ENCODE data around the gene UTP3.
"Not testable (repeated sequence)": the region's sequence is repeated elsewhere in the genome, so short reads cannot be mapped to it uniquely, and the experiment has no call there.

The UTP3 gene

DNA sequence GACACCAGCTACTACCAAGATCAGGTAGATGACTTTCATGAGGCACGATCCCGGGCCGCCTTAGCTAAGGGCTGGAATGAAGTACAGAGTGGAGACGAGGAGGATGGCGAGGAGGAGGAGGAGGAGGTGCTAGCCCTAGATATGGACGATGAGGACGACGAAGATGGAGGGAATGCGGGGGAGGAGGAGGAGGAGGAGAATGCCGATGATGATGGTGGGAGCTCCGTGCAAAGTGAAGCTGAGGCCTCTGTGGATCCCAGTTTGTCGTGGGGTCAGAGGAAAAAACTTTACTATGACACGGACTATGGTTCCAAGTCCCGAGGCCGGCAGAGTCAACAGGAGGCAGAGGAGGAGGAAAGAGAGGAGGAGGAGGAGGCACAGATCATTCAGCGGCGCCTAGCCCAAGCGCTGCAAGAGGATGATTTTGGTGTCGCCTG lies 481 bp downstream of the UTP3 start:
- peak in 1 of 4 experiments; percentile 33 for DNase-seq

DNA sequence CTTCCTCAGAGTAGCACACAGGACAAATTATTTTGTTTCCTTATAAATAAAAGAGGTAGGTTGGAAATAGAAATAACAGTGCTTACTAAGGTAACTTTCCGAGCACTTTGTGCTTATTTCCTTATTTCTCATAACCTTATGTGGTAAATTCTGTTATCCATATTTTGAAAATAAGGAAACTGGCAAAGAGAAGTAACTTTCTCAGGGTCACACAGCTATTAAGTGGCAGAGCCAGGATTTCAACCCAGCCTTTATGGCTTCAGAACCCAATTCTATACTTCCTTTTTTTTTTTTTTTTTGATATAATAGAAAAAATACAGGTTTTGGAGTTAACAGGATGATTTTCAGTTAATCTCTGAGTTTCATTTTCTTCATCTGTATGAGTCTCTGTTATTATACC lies 3.3 kb downstream of the UTP3 start:
- DNase-seq = peak; percentile 64 to 87 (median 77)

- DNase-seq = not testable (repeated sequence)
Measured at GRCh38 chr4:70694633-70695032, 6.3 kb downstream of the UTP3 start.

DNA sequence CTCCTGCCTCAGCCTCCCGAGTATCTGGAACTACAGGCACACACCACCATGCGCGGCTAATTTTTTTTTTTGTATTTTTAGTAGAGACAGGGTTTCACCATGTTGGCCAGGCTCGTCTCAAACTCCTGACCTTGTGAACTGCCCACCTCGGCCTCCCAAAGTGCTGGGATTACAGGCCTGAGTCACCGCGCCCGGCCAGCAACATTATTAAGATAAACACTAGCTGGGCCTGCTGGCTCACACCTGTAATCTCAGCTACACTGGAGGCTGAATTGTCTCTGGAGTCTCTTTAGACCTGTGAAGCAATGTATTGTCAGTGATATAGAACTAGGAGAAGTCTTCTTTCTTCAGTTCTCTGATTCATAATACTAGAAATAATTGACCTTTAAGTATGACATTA lies 10.1 kb downstream of the UTP3 start:
- not testable (repeated sequence) for DNase-seq

GRCh38 chr4:70700712-70701111 lies 12.4 kb downstream of the UTP3 start:
- no peak for DNase-seq

DNA sequence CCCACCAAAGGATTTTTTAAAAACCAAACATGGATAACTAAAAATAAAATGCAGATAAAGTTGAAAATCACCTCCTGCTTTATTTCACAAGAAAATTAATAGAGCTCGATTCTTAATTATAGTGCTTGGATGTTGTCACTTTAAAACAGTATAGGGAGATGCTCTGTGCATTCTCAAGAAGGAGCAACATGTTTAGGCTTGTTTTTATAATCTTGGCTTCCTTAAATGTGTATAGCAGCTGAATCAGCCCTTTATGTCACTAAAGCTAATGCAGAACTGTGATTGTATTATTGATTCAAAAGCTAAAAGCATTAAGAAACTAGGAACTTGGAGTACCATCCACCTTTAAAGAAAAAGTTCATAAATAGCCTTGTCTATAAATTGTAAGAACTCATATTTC lies 12.9 kb downstream of the UTP3 start:
- DNase-seq = no peak

DNA sequence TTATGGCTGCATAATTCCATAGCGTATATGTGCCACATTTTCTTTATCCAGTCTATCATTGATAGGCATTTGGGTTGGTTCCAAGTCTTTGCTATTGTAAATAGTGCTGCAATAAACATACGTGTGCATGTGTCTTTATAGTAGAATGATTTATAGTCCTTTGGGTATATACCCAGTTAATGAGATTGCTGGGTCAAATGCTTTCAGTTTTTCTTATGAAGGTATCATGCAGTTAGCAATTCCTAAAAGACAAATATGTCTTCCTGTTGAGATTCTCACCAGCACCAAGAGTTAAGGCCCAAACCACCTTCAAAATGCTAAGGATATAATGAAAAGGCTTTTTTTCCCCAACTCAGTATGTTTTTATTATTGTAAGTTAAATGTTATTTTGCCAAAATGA lies 14.3 kb downstream of the UTP3 start:
- DNase-seq = not testable (repeated sequence)

DNA sequence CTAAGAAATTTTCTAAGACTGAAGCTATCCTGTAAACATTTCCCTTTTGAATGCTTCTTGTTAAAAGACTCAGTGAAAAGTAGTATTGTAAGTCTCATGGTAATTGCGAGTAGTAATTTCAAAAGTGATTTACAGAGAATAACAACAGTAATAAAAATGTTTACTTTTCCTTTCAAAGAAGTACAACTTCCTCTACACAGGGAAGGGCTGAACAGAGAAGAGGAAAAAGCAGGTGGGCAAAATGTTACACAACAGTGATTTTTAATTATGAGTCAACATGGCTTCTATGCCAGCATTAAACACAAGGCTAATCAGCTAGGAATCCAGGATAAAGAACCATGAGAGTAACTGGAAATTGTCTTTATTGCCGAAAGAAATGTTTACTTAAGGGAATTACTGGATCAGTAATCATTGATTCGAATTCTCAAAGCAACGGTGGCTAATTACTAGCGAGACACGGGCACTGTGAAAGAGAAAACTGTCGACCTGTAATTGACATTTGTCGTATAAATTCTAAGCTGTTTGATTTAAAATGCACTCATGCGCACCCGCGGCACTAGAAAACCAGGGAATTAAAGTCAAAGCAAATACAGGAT lies 15.4 kb downstream of the UTP3 start:
- peak in 1 of 4 experiments; percentile 17 for DNase-seq

GRCh38 chr4:70704215-70704930 lies 16.0 kb downstream of the UTP3 start:
- DNase-seq = peak; percentile 68 to 90 (median 78)

DNA sequence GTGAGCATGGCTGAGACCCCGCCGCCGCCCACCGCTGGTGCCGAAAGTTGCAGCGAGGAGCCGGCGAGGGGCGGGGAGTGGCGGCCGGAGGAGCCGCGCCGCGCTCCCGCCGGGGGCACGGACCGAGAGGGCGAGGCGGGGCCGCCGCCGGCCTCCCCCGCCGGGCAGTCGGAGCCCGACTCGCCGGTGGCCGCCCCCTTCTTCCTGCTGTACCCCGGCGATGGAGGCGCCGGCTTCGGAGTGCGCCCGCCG lies 16.5 kb downstream of the UTP3 start:
- peak in 1 of 4 experiments; percentile 57 for DNase-seq

- peak; percentile 80 to 93 (median 86) for DNase-seq
Measured at GRCh38 chr4:70705183-70706043, 17.1 kb downstream of the UTP3 start.

- DNase-seq = no peak
Measured at GRCh38 chr4:70706044-70706461, 17.7 kb downstream of the UTP3 start.

DNA sequence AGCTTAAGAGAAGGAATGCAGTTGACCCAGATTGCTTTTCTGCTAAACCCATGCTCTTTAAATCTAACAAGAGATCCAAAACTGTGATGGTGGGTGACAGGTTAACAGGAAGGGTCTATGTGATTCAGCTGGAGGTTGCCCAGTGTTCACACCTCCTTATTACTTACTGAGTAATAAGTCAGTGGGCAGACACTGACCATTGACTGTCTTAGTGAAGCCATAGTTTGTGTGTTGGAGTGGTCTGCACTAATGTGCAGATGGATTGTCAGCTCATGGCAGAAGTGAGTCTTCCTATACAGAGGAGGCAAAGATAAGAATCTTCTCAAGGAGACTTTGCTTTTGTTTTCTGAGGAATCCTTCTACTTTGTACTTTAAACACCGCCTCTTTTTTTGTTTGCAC lies 18.2 kb downstream of the UTP3 start:
- DNase-seq = peak in 1 of 4 experiments; percentile 20

- no peak for DNase-seq
Measured at GRCh38 chr4:70709611-70710205, 21.4 kb downstream of the UTP3 start.

DNA sequence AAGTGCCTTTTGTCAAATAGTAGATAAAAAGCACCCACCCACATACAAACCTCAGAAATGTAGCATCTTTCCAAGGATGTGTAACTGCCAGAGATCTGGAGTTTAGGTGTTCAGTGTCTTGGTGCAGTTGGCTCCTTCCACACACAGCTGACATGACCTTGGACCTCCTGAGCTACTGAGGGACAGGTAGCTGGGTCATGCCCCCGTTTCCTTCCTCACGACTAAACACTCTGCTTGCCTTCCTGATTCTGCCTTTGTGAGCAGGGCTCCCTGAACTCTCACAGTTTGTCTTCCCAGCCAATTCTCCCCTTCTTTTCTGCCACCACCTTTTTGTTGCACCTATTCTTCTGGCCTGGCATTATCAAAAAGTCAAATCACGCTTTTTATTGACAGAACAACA lies 23.3 kb downstream of the UTP3 start:
- no peak for DNase-seq

DNA sequence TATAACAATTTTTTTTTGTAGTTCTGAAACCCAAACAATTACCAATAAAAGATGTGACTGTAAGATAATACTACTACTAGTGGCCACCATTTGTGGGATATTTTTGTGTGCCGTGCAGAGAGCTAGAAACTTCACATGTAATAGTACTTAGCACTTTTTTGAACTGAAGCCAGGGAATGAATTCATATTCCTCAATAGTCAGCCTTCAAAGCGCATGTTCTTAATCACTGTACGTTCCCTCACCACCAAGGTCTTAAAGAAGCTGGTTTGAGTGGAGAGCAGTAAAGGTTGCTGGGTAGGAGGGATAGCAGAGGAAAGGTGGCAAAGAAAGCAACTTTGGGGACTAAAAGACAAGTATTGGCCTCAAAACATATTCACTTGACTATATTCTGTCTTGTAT lies 23.8 kb downstream of the UTP3 start:
- no peak for DNase-seq

DNA sequence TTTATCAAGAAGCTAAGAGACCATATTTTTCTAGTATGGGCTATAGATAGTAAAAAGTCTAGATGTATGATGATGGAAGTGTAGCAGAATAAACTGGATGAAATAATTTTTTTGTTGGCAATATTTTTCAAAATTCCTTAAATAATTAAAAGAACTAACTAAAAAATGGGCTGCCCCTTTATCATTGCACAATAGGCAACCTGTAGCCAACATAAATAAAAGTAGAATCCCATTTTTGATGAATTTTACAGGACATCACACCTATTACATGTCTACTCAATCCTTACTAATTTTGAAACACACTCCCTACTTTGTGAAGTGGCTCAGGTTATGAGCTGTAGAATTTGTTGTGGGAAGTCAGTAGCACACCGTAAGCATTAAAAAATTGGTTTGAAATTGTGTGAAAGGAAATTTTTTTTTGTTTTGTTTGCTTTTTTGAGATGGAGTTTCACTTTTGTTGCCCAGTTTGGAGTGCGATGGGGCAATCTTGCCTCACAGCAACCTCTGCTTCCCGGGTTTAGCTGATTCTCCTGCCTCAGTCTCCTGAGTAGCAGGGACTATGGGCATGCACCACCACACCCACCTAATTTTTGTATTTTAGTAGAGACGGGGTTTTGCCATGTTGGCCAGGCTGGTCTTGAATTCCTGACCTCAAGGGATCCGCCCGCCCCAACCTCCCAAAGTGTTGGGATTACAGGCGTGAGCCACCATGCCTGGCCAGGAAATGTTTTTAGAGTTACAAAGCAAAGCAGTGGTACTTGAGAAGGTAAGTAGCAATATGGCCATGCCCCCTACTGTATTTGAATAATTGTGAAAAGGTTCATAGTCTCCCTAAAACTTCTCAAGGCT lies 24.5 kb downstream of the UTP3 start:
- no peak for DNase-seq

DNA sequence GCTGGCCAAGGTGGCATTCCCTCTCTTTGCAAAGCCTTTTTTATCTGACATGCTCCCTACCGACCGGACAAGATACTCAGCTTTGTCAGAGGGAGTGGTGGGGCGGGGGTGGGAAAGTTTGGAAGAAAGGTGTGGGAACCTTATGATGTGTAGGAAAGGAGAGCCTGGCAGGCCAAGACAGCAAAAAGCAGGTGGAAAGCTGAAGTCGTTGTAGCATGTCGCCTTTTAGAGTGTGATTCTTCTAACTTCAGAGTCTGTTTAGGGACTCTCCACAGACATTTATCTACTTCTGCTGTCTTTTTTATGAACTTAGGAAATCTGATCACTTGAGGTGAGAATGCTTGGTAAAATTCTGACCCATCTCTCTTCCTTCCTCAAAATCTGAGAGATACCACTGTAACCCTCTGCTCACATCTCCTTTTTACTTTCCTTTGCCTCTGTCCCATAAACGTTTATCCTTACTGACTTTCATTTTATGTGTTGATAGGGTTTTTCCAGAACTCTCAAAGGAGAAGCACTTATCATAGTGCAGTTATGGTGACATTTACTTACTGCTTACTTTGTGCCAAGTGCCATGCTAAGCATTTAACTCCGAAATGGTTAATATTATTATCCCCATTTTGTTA lies 25.2 kb downstream of the UTP3 start:
- DNase-seq = peak; percentile 32 to 78 (median 54)

DNA sequence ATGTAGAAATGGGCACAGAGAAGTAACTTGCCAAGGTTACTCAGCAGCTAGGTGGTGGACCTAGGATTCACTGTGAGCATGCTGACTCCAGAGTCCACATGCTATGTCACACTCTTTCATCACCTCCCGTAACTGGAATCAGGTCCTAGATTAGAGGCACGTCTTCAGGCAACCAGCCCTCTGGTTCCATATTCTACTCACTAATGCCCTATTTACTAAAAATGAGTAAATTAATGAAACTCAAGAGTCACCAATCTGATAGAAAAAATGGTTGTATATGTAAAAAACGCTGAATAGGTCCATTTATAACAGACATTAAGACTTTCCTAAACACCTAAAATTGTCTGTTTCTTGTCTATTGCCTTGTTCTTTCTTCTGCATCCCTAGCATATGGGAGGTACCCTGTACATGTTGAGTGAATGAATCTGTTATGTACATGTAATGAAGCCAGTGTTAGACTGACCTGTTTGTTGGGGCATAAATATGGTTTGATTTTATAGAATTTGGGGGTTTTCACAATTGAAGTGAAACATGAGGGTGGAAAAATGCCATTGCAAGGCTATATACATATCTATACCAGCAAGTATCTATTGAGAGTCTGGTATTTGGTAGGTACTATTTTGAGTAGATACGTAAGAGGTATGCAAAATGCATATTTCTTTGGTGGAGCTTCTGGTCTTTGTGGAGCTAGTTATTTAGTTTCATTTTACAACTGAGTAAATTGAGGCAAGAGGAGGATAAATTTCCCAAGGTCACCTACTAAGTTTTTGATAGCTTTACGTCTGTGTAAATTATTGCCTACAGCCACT lies 26.0 kb downstream of the UTP3 start:
- peak in 1 of 4 experiments; percentile 48 for DNase-seq

- peak; percentile 38 to 74 (median 58) for DNase-seq
Measured at GRCh38 chr4:70715097-70715496, 26.8 kb downstream of the UTP3 start.

Data from suppressor macrophage (primary cell).